ENCODE measurements around the gene LHFPL6.

GRCh38 chr13:39586151-39586550 is 16.8 kb downstream of the LHFPL6 start:
- TF ChIP-seq CEBPB (IDR thresholded peaks at IDR 0.05; ENCODE audit: borderline replicate concordance in 1 of 2, low read depth in 2 of 2, low read length in 2 of 2) (no peak), EZH2 (IDR thresholded peaks at IDR 0.05; ENCODE audit: borderline replicate concordance, control insufficient read depth, low read depth, low read length) (no peak), GABPA (IDR thresholded peaks at IDR 0.05; ENCODE audit: low read depth) (no peak)
